Bronchial epithelial cell (primary cell): ENCODE data around the gene GLG1. TPM values are rescaled to one million over a fixed set of nuclear protein-coding genes. Genes with fewer than 3 reads are reported as not detected.

Experiments
- DNase-seq: peaks from one replicate; pipeline ENCODE4 v3.0.0-alpha.2; 2010; ENCODE audit warnings: low read depth
- FAIRE-seq: peaks from 2 replicates; lab custom pipeline; 2011; peaks lifted over from hg19 to GRCh38; lab: Jason Lieb, UNC
- H3K27me3 ChIP-seq: 2 replicates; pipeline ENCODE4 v1.5.1; 2011; ENCODE audit warnings: low read length; ENCODE audit not compliant: control insufficient read depth, insufficient read depth
- H3K36me3 ChIP-seq: 2 replicates; pipeline ENCODE4 v1.5.1; 2011; ENCODE audit warnings: low read length; ENCODE audit not compliant: control insufficient read depth, insufficient read depth
- H3K4me3 ChIP-seq: 2 replicates; pipeline ENCODE4 v1.5.1; 2011; ENCODE audit warnings: mild to moderate bottlenecking, low read depth, low read length, control low read depth
- CTCF ChIP-seq: IDR thresholded peaks from 2 replicates; pipeline ENCODE4 v1.5.1; 2011; ENCODE audit warnings: mild to moderate bottlenecking, moderate library complexity, low read length, control low read depth, inconsistent platforms; ENCODE audit not compliant: insufficient read depth, severe bottlenecking
- total RNA-seq: library from RNA; depleted of rRNA; stranded (reverse); fragments of >200 nt; gene quantifications from 2 replicates; pipeline ENCODE4 v1.2.1, GENCODE V29; 2014

The GLG1 gene
- total RNA-seq, 1 donor from 2014 or later: 65.0 TPM

- no peaks in the 10 kb centered on the region for H3K27me3 ChIP-seq
- no peak overlapping the region for H3K4me3 ChIP-seq
Observed at GRCh38 chr16:74570412-74571301, 36.3 kb downstream of the GLG1 start.

GRCh38 chr16:74568961-74569631, 37.8 kb downstream of the GLG1 start:
- no peak for TF ChIP-seq CTCF
- Histone ChIP-seq H3K36me3 (no peaks in the 10 kb centered on the region), H3K4me3 (no peak overlapping the region), H3K27me3 (no peaks in the 10 kb centered on the region)
- FAIRE-seq (no peak), DNase-seq (peak; percentile 35)

More at GRCh38 chr16:74570412-74571301, 36.3 kb downstream of the GLG1 start:
- no peaks in the 10 kb centered on the region for H3K36me3 ChIP-seq
- no peak for TF ChIP-seq CTCF
- FAIRE-seq (no peak), DNase-seq (no peak)

GRCh38 chr16:74567901-74568300, 39.0 kb downstream of the GLG1 start:
- FAIRE-seq: no peak
- no peak for TF ChIP-seq CTCF
- H3K27me3 ChIP-seq: no peaks in the 10 kb centered on the region
- DNase-seq: no peak
- H3K36me3 ChIP-seq: no peaks in the 10 kb centered on the region
- no peak overlapping the region for H3K4me3 ChIP-seq

- no peak for DNase-seq
- TF ChIP-seq CTCF: no peak
- no peak for FAIRE-seq
- no peak overlapping the region for H3K4me3 ChIP-seq
- H3K36me3 ChIP-seq: no peaks in the 10 kb centered on the region
- H3K27me3 ChIP-seq: no peaks in the 10 kb centered on the region
Observed at GRCh38 chr16:74565378-74565777, 41.5 kb downstream of the GLG1 start.

- Histone ChIP-seq H3K36me3 (no peaks in the 10 kb centered on the region), H3K27me3 (no peaks in the 10 kb centered on the region), H3K4me3 (no peak overlapping the region)
- no peak for TF ChIP-seq CTCF
- FAIRE-seq: no peak
- DNase-seq: no peak
Observed at GRCh38 chr16:74564451-74564984, 42.4 kb downstream of the GLG1 start.
